GM20000 (cell line): Measurements from ENCODE around the gene HLA-DRB5.
"Not testable (repeated sequence)": the region's sequence is repeated elsewhere in the genome, so short reads cannot be mapped to it uniquely, and the experiment has no call there.

Experiments
- DNase-seq: peaks from one replicate; pipeline ENCODE4 v3.0.0; 2012; ENCODE audit warnings: low spot score
- CTCF ChIP-seq: IDR thresholded peaks from 2 replicates; pipeline ENCODE4 v1.5.1; 2012; ENCODE audit warnings: mild to moderate bottlenecking, control low read depth; ENCODE audit errors: extremely low read depth, missing control alignments

Gene HLA-DRB5

GRCh38 chr6:32562940-32563339 lies 32.9 kb upstream of the HLA-DRB5 start:
- no peak for DNase-seq
- TF ChIP-seq CTCF, result no peak

- no peak for TF ChIP-seq CTCF
- DNase-seq, result no peak
Observed at GRCh38 chr6:32559747-32560146, 29.7 kb upstream of the HLA-DRB5 start.

GRCh38 chr6:32558426-32559057 lies 28.5 kb upstream of the HLA-DRB5 start:
- TF ChIP-seq CTCF, result no peak
- no peak for DNase-seq

GRCh38 chr6:32554116-32554965 lies 24.3 kb upstream of the HLA-DRB5 start:
- no peak for TF ChIP-seq CTCF

GRCh38 chr6:32553037-32553742 lies 23.1 kb upstream of the HLA-DRB5 start:
- DNase-seq, result no peak
- TF ChIP-seq CTCF, result no peak

More at GRCh38 chr6:32554116-32554965, 24.3 kb upstream of the HLA-DRB5 start:
- no peak for DNase-seq

- no peak for TF ChIP-seq CTCF
- DNase-seq, result no peak
Observed at GRCh38 chr6:32551410-32551809, 21.3 kb upstream of the HLA-DRB5 start.

- DNase-seq, result no peak
- TF ChIP-seq CTCF, result no peak
Observed at GRCh38 chr6:32539839-32540238, 9.8 kb upstream of the HLA-DRB5 start.

- not testable (repeated sequence) for DNase-seq
Observed at GRCh38 chr6:32530431-32530793, 325 bp upstream of the HLA-DRB5 start.
